ENCODE data around the gene RASA2. TPM values are rescaled to one million over a fixed set of nuclear protein-coding genes. Genes with fewer than 3 reads are reported as not detected.

Gene RASA2
- total and polyA plus RNA-seq, 2 of the 4 experiments (the other 2 are of a cell fraction) = 6.1 to 14.0 TPM

- Histone ChIP-seq H2BK20ac (ENCODE audit: low read depth, low read length) (no peak overlapping the region), H3K9ac (ENCODE audit: low read depth, low read length) (no peak overlapping the region), H4K8ac (ENCODE audit: low read depth in 2 of 2, low read length in 2 of 2) (no peak overlapping the region), H3K4ac (ENCODE audit: low read depth, low read length) (no peak overlapping the region), H2BK5ac (ENCODE audit: low read depth, low read length, poor library complexity, severe bottlenecking) (no peak overlapping the region), H4K20me1 (ENCODE audit: insufficient read depth, low read length) (no peaks in the 10 kb centered on the region), H2BK120ac (ENCODE audit: low read depth, low read length) (no peak overlapping the region), H4K5ac (ENCODE audit: low read depth, low read length) (no peak overlapping the region), H3K9me1 (ENCODE audit: insufficient read depth, low read length) (no peaks in the 10 kb centered on the region), H3K27me3 (ENCODE audit: control insufficient read depth, insufficient read depth, low read length) (no peaks in the 10 kb centered on the region), H2BK15ac (ENCODE audit: low read depth, low read length) (no peak overlapping the region), H2AK9ac (replicated peaks; ENCODE audit: low read depth, low read length, poor library complexity) (no peak overlapping the region), H3K18ac (ENCODE audit: low read depth, low read length) (no peak overlapping the region), H2AK5ac (ENCODE audit: low read depth, low read length) (no peak overlapping the region), H3K4me3 (ENCODE audit: insufficient read depth, low read depth, low read length) (no peak overlapping the region), H3K23ac (ENCODE audit: low read depth, low read length) (no peak overlapping the region), H3K9me3 (ENCODE audit: control insufficient read depth, insufficient read depth, low read length) (no peaks in the 10 kb centered on the region), H3K56ac (ENCODE audit: extremely low read depth, insufficient read depth, low read length) (no peak overlapping the region), H3K4me1 (ENCODE audit: control insufficient read depth, insufficient read depth, low read length) (peaks cover 2% of the 10 kb centered on the region; the same call in 1 of the 2 replicates), H3K36me3 (ENCODE audit: control insufficient read depth, insufficient read depth, low read length) (peaks cover 7% of the 10 kb centered on the region), H2AFZ (replicated peaks; ENCODE audit: low read length, poor library complexity) (no peak overlapping the region), H3K27ac (ENCODE audit: insufficient read depth, low read length) (no peak overlapping the region), H4K91ac (ENCODE audit: insufficient read depth, low read depth, low read length) (no peak overlapping the region), H3K79me1 (ENCODE audit: low read depth in 1 of 2, low read length in 2 of 2) (peaks cover 24 to 39% of the 10 kb centered on the region in 2 experiments), H3K4me2 (ENCODE audit: low read depth, low read length) (no peak overlapping the region), H3K14ac (replicated peaks; ENCODE audit: low read depth, low read length) (no peak overlapping the region; the same call in 1 of the 2 replicates)
- intact Hi-C loops (cut with micrococcal nuclease) = no loop called here
- dilution Hi-C loops (cut with HindIII; ENCODE audit: low sequenced_read_pairs, unreplicated experiment) = no loop called here
- DNase-seq (no peak), ATAC-seq (ENCODE audit: low read depth) (no peak)
- ChIA-PET POLR2A (ENCODE audit: unreplicated experiment) (no interaction called here), CTCF (interaction anchor here (1.4 kb wide), 1 partner anchor 8 kb away, joined by 6 read pairs; no protein-coding TSS in a partner anchor)
- WGBS, 2 experiments (ENCODE audit: extremely low coverage in 2 of 2, insufficient read length in 1 of 2) = no CpG with 5 or more reads among the region's 1 CpG
- TF ChIP-seq RCOR1 (IDR thresholded peaks at IDR 0.05; ENCODE audit: insufficient replicate concordance, low read length) (no peak), NFE2L2 (IDR thresholded peaks at IDR 0.05; ENCODE audit: low read depth, low read length) (no peak), RFX5 (IDR thresholded peaks at IDR 0.05; ENCODE audit: low read depth, low read length) (no peak)
- TF ChIP-seq, protein P1, sequence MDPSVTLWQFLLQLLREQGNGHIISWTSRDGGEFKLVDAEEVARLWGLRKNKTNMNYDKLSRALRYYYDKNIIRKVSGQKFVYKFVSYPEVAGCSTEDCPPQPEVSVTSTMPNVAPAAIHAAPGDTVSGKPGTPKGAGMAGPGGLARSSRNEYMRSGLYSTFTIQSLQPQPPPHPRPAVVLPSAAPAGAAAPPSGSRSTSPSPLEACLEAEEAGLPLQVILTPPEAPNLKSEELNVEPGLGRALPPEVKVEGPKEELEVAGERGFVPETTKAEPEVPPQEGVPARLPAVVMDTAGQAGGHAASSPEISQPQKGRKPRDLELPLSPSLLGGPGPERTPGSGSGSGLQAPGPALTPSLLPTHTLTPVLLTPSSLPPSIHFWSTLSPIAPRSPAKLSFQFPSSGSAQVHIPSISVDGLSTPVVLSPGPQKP (IDR thresholded peaks at IDR 0.05; ENCODE audit: borderline replicate concordance, low read depth, low read length) = no peak
- BruUV-seq (replicated peaks) = no TSS peak
- in situ Hi-C loops (cut with MboI; ENCODE audit: low sequenced_read_pairs) = no loop called here
Measured at GRCh38 chr3:141553055-141553454, 66.2 kb downstream of the RASA2 start.
